HepG2 (cell line): Measurements from ENCODE around the gene KDELR3. TPM values are rescaled to one million over a fixed set of nuclear protein-coding genes. Genes with fewer than 3 reads are reported as not detected.
A peak's percentile ranks its signal among the peaks of the same experiment; 100 is the strongest.

ENCODE experiments used
- ARID2 ChIP-seq: sonication (generic); formaldehyde crosslinking; IDR thresholded peaks from 2 replicates; pipeline ENCODE4 v1.8.1; 2022; ENCODE audit warnings: mild to moderate bottlenecking, missing genetic modification reagents, borderline replicate concordance
- HDAC2 ChIP-seq: sonication (generic); formaldehyde crosslinking; IDR thresholded peaks from 2 replicates; pipeline ENCODE4 v1.4.0; 2020; ENCODE audit warnings: missing genetic modification reagents
- KDM2A ChIP-seq: sonication (generic); formaldehyde crosslinking; IDR thresholded peaks from 2 replicates; pipeline ENCODE4 v1.4.0; 2020; ENCODE audit warnings: low read depth, missing genetic modification reagents, borderline replicate concordance
- PHF5A ChIP-seq: IDR thresholded peaks from one replicate; pipeline ENCODE4 v1.6.1; 2018; ENCODE audit warnings: low read depth, missing genetic modification reagents; ENCODE audit not compliant: unreplicated experiment
- SMAD3 ChIP-seq: sonication (generic); formaldehyde crosslinking; IDR thresholded peaks from 2 replicates; pipeline ENCODE4 v1.4.0; 2020; ENCODE audit warnings: missing genetic modification reagents
- STAG1 ChIP-seq: sonication (generic); formaldehyde crosslinking; IDR thresholded peaks from 2 replicates; pipeline ENCODE4 v1.4.0; 2020; ENCODE audit warnings: missing genetic modification reagents
- SYNCRIP ChIP-seq: fragments of 200-400 bp; formaldehyde crosslinking; IDR thresholded peaks from 2 replicates; pipeline ENCODE4 v1.6.1; 2018; ENCODE audit warnings: mild to moderate bottlenecking, low read depth, low read length; ENCODE audit not compliant: insufficient read depth
- ZBED4 ChIP-seq: sonication (generic); formaldehyde crosslinking; IDR thresholded peaks from 2 replicates; pipeline ENCODE4 v1.4.0; 2020; ENCODE audit warnings: missing genetic modification reagents, borderline replicate concordance
- ZEB1 ChIP-seq: IDR thresholded peaks from 2 replicates; pipeline ENCODE4 v1.6.1; 2012; ENCODE audit warnings: mild to moderate bottlenecking, low read depth, inconsistent platforms; ENCODE audit not compliant: insufficient replicate concordance
- ZNF124 ChIP-seq: sonication (generic); formaldehyde crosslinking; IDR thresholded peaks from 2 replicates; pipeline ENCODE4 v1.4.0; 2020; ENCODE audit warnings: missing genetic modification reagents
- ZNF280B ChIP-seq: sonication (generic); formaldehyde crosslinking; IDR thresholded peaks from 2 replicates; pipeline ENCODE4 v1.5.0; 2020; ENCODE audit warnings: missing genetic modification reagents, mild to moderate bottlenecking, borderline replicate concordance
- ZNF343 ChIP-seq: sonication (generic); formaldehyde crosslinking; IDR thresholded peaks from 2 replicates; pipeline ENCODE4 v1.4.0; 2020; ENCODE audit warnings: mild to moderate bottlenecking, missing genetic modification reagents
- ZNF850 ChIP-seq: sonication (generic); formaldehyde crosslinking; conservative IDR thresholded peaks from 2 replicates; pipeline ENCODE4 v1.9.0; 2021; ENCODE audit warnings: mild to moderate bottlenecking, missing genetic modification reagents
- polyA plus RNA-seq, 8 experiments: library from polyadenylated mRNA; depleted of rRNA in 3 of 8; stranded (reverse) in 7 of 8; unstranded in 1 of 8; fragments of >200 nt; fragmentation: Illumina TruSeq in 4 of 8; extraction: Trizol in 4 of 8; gene quantifications; 2 replicates each; pipeline versions ENCODE4 v1.2.1 to v1.2.3, GENCODE V29; 2011 to 2016; ENCODE audit warnings: low read depth in 4 of 8, missing spikeins in 1 of 8, mixed read lengths in 1 of 8; ENCODE audit not compliant: insufficient read depth in 1 of 8
- total RNA-seq, 5 experiments: library from RNA; depleted of rRNA; stranded (reverse); fragments of >200 nt; fragmentation: Illumina TruSeq; extraction: Trizol; gene quantifications; 2 replicates each; pipeline ENCODE4 v1.2.3, GENCODE V29; 2016; ENCODE audit warnings: low read depth in 1 of 5

KDELR3 gene
- total and polyA plus RNA-seq, 2 of the 13 experiments (the other 11 are each of a cell fraction or from before 2014, with no cell fraction given), result 24.2 to 65.7 TPM

- TF ChIP-seq ZNF280B (CRISPR knock-in tag) (no peak), SMAD3 (no peak), ZNF850 (CRISPR knock-in tag) (no peak), ZBED4 (no peak), KDM2A (CRISPR knock-in tag) (peak; percentile 40; the same call in 1 of the 2 replicates), ZNF343 (no peak), PHF5A (CRISPR knock-in tag) (no peak), ARID2 (no peak), ZNF124 (CRISPR knock-in tag) (0 out of 2 replicates have a peak, but pooled peaks have one; percentile 68), HDAC2 (CRISPR knock-in tag) (0 out of 2 replicates have a peak, but pooled peaks have one; percentile 16), SYNCRIP (no peak), STAG1 (CRISPR knock-in tag) (peak; percentile 76), ZEB1 (no peak)
These were observed 45.2 kb downstream of the KDELR3 start (continued) for GRCh38 chr22:38513063-38513462.
